GM19455 (cell line): ENCODE data around the gene TTC39A.

ENCODE experiments used
- ATAC-seq: cut with Tn5 transposase; IDR thresholded peaks from one replicate; pipeline ENCODE4 v1.9.1; 2021; ENCODE audit not compliant: unreplicated experiment

The TTC39A gene

DNA sequence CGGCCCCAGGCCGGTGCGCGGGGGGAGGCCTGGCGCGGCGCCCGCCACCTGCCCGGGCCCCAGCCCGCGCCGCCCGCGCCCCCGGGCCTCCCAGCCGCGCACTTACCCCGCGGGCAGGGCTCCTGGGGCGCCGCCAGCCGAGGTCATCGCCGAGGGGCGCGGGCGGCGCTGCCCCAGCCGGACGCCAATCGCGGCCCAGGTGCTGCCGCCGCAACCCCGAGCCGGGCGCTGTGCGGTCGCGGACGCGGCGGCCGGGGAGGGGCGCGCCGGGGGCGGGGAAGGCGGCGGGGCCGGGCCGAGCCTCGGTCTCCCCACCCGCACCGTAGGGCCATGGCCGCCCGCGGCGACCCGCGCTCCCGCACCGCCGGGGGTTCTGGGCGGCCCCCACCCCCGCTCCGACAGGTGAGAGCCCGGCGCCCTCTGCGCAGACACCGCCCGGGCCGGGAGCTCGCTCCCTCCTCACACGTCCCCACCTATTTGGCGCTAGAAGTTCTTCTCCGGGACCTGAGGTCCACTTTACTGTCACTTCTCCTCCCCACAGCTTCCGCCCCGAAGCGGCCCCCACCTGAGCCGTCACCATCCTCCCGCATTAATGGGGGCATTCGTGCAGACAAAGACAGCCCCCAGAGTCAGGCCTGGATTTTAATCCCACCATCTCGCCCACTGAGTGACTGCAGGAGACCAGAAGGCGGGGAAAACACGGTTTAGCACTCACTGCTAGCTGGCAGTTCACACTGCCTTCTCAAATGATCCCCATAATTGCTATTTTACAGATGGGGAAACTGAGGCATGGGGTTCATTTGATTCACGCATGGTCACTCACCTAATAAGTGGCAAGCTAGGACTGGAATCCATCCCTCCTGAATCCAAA lies at the start of gene TTC39A:
Gene TTC39A, minus strand, starts transcription at position 232 of the 871 bp plus-strand sequence. Its CDS starts 85 bp downstream, at position 147.
- ATAC-seq = no peak

DNA sequence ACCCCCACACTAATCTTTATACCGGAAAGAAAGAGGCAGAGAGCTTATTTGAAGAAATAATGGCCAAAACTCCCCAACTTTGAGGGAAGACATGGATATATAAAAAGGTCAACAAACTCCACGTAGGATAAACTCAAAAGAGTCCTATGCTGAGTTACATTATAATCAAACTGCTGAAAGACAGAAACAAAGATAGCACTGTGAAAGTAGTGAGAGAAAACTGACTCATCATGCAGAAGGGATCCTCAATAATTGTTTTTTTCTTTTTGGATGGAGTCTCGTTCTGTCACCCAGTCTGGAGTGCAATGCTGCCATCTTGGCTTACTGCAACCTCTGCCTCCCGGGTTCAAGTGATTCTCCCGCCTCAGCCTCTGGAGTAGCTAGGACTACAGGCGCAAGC lies 48.5 kb upstream of the TTC39A start:
- no peak for ATAC-seq

DNA sequence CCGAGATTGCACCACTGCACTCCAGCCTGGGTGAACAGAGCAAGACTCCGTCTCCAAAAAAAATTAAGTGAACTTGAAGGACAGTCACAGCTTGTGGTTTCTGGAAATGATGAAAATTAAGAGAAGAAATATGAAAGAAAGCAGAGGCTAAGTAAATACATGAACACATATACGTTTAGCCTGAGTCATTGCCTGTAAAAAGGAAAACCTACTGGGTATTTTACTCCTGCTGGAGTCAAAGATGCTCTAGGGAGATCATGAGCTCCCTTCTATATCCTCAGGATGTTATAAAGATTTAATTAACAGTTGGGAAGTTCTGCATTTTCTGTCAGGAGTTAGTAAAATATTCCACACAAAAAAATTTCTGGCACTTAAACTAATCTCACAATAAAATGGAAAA lies 43.5 kb upstream of the TTC39A start:
- no peak for ATAC-seq

DNA sequence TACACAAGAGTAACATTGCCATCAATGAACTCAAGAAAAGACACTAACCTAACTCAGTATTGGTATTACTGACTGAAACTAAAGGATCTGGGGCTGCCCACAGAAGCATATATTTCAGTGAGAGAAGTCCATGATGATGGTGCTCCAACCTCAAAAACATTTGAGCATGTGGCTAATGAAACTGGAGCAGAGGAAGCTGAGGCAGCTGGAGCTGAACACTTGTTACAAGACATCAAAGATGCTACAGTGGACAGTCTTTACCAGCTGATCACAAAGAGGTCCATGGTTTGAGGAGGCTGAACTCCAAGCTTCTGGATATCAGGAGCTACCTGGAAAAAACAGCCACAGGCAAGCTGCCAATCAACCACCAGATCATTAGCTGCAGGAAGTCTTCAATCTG lies 42.2 kb upstream of the TTC39A start:
- ATAC-seq = no peak

DNA sequence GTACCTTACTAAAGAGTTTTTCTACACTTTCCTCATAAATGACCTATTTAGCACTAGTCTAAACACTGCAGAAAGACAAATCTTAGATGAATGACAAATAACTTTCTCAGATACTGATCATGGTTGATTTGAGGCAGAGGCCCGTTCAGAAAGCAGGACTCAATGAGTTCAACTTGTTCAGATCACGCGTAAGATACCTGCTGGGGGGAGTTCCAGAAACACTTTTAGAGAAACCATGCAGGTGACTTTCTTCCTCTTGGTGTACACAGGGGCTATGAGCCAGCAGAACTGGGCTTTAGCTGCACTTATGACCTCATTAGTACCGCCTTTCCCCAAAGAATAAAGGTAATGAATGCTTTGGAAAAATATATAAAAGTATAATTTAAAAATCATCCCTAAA lies 38.8 kb upstream of the TTC39A start:
- no peak for ATAC-seq

DNA sequence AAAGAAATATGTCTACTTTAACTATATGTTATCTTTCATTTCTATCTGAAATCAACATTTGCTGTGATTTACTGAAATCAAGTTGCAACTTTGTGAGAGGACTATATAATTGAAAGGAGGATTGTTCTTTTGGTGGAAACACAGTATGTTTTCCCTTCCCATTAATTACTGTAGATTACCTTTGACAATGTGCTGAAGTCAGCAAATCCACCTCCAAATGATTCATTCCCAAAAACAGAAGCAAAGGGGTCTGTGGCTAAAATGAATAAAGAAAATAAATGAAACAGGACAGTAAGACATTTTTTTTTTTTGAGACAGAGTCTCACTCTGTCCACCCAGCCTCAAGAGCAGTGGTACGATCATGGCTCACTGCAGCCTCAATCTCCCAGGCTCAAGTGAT lies 35.4 kb upstream of the TTC39A start:
- no peak for ATAC-seq

DNA sequence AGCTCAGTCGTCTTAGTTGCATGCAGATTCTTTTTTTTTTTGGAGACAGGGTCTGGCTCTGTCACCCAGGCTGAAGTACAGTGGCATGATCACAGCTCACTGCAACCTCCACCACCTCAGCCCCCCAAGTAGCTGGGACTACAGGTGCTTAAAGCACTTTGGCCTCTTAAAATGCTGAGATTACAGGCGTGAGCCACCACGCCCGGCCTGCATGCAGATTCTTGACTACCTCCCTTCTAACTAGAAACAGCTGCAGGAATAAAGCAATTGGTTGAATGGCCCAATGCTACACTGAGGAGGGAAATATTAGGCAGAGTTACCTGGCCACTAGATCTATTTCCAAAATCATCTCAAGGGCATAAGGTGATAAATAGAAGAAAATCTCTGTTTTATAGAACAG lies 29.5 kb upstream of the TTC39A start:
- no peak for ATAC-seq

DNA sequence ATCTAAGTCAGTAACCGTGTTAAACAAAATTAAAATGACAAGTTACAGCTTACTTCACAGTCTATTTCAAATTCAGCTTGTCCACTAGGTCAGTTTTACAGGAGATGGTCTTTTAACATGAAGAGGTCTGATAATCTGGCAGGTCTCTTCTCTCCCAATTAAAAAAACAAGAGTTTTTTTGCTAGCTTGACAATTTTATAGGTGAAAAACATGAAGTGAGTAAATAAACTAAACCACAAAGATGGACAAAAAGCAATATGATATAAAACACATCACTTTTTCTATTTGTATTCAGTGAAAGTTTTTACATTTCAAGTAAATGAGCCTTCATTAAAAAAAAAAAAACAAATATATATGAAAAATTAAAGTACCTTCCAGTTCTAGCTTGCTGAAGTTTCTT lies 25.0 kb upstream of the TTC39A start:
- ATAC-seq = no peak

DNA sequence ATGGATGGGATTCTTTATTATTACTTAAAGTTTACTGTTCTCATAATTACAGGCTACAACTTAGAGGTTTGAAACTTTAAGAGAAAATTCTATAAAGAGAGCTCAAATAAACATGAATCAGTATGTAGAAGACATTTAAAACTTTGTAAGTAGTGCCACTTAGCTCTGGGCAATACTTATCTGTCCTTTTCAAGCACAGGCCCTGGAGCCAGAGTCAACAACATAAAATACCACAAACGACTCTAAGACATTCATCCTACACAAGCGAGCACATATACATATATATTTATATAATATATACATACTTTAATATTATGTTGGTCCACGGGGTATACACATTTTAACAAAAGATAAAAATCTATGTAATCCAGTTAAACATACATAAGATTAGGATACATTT lies 24.1 kb upstream of the TTC39A start:
- no peak for ATAC-seq

DNA sequence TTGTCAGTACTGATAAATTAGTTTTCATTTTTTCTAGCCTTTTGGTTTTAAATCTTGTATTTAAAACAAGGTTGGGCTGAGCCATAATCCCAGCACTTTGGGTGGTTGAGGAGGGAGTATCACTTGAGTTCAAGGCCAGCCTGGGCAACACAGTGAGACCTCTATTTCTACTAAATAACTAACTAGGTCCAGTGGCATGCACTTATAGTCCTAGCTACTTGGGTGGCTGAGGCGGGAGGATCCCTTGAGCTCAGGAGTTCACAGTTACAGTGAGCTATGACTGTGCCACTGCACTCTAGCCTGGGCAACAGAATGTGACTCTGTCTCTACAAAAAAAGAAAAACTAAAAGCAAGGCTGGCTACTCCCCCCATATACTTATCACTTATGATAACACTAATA lies 21.5 kb upstream of the TTC39A start:
- no peak for ATAC-seq

DNA sequence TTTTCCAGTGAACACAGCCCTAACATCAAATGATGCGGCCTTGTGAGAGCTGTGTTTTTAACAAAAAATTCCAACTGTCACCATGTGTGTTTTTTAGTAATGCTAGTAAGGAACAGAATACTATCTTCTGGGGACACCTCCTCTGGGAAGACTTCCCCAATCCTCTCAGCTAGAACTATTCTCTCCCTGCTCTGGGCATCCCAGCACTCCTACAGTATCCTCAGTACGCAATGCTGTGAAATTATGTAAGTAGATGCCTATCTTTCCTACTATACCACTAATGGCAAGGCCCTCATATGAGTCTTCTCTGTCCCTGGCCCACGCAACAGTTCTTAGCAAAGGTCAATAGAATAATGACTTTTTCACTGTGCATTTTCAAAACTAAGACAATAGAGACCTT lies 19.5 kb upstream of the TTC39A start:
- ATAC-seq = no peak

DNA sequence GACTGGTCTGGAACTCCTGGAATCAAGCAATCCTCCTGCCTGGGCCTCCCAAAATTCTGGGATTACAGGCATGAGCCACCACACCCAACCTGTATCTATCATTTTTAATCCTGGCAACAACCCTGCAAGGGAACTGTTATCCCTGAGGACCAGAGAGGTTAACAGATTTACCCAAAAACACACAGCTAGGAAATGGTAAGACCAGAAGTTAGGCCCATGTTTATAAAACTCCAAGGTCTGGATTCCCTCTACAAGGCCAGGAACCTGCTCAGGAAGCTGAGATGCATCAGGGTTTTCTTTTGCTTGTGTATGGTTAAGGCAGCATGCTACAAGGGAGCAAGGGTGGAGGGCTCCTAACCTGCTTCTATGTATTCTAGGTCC lies 17.8 kb upstream of the TTC39A start:
- ATAC-seq = no peak

DNA sequence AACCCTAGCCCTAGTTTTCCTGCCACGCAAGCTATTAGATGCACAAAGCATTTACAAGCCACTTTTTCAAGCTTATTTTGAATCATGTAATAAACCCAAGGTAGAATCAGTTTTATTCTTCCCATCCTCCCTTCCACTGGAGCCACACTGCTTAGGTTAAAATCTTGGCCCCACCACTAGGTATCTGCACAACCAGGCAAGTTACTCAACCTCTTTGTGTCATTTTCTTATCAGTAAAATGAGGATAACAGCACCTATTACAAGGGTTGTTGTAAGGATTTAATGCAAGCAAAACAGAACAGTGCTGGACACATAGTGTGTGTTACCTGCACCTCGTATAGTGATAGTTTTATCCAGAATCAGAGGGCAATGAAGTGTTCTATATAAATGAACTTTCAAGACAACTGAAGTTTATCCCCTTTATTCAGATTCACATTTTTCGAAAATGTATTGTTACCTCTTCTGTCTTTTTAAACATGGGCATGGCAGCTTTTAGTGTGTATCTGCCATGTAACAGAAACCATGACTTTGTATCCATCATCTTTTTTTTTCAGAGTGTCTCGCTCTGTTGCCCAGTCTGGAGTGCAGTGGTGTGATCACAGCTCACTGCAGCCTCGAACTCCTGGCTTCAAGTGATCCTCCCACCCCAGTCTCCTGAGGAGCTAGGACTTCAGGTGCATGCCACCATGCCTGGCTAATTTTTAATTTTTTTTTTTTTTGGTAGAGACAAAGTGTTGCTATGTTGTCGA lies 17.2 kb upstream of the TTC39A start:
- ATAC-seq = no peak

DNA sequence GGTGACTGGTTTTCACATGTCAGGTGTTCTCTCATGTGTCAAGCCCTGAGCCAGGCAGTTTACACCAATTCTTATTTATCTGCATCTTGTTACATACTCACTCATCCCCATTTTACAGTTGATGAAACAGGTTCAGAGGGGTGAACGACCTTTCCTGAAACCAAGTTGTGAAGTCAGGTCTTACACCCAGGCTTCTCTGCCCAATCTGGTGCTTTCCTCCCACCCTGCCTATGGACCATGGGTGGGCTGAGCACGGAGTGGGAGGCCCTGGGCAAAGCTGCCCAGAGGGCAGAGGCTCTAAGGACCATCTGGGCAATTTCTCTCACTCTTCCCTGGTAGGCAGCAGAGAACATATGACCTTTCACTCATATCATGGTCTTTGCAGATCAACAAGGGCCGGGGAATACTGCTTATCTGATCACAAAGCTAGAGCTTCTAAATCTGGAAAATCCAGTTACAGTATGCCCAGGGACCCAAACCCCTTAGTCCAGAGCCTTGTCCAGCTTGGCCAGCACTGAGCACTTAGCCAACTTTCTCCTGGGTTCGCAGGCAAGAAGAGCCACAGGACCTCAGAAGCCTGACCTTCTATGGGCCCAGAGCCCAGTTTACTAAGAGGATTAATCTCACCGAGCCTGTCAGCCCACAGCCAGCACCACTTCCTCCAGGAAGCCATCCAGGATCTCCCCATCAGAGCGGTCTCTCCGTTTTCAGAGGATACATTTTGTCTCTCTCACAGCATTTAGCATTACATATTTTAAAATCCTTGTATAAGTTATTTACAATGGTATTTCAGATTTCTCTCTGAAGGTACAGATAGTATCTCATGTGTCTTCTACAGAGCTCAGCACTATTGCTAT lies 16.0 kb upstream of the TTC39A start:
- ATAC-seq = no peak

DNA sequence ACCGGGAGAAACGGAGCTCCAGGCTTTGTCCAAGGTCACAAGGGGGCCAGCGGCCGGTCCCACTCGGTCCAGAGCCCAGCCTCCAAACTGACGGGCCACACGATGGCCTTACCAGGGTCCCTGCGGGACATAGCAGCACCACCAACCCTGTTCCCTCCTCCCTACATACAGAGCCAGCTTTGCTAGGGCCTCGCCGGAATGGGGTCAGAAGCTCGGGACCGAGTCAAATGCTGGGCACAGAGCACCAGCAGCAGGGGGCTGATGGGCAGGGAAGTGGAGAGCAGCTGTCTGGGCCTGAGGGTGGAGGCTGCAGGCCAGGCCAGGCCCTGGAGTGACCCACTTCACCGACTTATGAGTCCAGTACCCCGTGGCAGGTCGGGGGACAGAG lies 14.9 kb upstream of the TTC39A start:
- no peak for ATAC-seq

DNA sequence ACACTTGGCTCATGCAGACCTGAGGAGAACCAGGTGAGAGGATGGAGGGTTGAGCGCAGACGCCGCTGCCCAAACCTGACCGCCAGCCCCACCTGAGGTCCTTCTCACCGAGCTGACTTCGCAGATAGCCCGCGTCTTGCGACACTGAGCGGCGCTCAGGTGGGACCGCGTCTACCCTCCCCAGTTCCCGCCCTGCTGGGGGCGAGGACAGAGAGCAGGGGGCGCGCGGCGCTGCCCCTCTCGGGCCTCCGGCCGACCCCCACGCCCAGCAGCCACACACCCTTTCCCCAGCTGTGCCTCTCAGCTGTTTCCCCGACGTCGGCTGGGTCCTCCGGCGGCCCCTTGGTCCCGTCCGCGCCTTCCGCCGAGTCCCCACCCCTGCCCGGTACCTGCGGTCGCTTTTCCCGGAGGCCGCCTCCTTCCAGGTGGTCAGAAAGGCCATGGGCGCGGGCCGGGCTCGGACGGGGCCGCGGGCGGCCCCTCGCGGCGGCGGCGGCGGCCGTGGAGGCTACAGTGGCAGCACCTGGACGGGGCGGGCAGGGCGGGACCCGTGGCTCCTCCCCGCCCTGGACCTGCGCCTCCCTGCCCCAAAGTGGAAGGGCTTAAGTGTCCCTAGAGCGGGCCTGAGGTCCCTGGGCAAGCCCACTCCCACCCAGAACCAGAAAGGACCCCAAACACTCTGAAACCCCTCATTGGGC lies 14.4 kb upstream of the TTC39A start:
- no peak for ATAC-seq

DNA sequence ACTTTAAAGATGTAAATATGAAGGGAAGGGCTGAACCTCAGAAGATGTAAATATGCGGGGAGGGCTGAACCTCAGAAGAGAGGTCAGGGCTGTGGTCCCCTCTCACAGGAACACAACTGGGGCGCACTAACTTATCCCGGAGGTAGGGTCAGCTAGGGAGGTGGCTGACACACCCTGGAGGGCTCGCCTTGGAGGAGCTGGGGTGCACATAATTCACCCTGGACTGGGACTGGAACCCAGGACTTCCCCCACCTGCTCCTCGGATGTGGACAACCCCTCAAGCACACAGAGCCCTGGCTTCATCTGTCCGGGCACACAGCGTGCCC lies 13.9 kb upstream of the TTC39A start:
- ATAC-seq = no peak

DNA sequence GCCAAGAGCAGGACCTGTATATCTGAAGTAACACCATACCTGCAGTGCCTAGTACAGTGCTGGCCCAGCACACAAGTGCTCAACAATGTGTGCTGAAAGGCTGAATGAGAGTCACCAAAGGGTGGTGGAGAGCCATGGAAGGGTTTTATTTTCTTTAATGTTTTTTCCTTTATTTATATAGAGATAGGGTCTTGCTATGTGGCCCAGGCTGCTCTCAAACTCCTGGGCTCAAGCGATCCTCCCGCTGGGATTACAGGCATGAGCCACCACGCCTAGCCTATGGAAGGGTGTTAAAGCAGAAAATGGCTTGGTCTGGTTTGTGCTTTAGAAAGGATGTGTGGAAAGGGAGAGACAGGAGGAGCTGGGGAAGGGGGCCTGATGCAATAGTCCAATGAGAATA lies 13.3 kb upstream of the TTC39A start:
- no peak for ATAC-seq

DNA sequence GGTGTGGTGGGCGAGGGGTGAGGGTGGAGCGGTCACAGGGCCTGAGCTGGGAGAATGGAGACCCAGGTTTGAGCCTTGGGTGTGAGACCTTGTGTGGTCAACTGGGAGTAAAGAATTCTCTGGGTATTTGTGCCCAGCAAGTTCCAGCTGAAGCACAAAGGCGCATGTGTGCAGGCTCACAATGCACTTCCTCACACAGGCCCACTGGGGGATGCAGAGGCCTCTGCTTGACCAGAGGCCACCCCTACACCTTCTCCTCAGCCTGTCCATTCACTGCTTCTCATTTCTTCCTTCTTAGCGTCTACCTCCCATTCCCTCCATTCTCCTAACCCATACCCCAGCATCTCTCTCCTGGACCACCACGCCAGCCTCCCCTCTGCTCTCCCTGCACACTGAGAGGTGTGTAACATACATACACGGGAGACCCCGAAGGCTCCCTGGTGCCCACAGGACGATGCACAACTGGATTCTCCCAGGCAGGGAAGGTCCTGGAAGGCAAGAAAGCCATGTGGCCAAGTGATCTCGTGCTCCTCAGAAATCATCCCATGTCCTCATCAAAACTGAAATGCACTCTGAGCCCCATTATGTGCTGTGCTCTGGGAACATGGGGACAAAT lies 12.3 kb upstream of the TTC39A start:
- ATAC-seq = no peak

DNA sequence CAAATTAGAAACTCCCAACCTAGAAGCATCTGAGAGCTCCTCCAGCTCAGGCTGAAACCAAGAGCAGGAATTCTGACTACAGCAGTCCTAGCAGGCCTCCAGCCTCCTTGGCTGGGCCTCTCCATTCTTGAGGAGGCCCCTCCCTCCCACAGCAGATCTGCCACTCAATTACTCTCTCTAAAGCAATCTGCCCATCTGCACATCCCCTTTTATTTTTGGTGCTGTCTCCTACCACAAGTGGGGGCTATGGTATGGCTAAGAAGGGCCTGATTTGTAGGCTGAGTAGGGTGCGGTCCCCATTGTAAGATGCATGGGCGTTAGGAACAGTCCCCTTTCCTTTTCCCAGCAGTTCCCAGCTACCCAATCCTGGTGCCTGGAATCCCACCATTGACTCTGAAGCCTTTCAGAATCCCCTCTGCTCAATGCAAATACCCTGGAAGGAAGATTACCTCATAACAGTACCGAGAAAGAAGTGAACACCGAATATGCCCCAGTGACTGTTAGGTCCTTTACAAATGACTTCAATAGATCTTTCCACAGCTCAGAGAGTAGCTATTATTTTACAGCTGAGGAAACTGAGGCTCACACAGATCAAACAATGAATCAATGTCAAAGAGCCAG lies 11.6 kb upstream of the TTC39A start:
- peak; percentile 58 for ATAC-seq
